ENCODE results near the gene COPS7A. TPM values are rescaled to one million over a fixed set of nuclear protein-coding genes. Genes with fewer than 3 reads are reported as not detected.

The COPS7A gene
- total and polyA plus RNA-seq, 8 donors = 14.2 to 39.6 (median 27.0) TPM

DNA sequence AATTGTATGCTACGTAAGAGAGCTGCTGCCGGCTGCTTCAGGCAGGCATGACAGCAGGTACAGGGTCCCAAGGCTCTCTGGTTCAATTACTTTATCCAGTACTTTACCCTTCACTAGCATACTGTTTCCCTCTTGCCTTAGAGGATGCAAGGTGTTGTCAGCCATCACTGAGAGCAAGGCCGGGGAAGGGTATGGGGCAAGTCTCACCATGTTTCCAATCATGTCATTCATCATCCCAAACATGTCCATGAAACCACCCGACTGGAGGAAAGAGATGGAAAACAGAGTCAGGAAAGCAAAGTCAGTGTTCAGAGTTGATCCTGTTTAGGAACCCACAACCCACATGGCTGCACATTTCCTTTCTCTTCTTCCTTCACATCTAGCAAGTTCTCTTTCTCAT, 26.7 kb downstream of the COPS7A start:
- TF ChIP-seq, protein P1, sequence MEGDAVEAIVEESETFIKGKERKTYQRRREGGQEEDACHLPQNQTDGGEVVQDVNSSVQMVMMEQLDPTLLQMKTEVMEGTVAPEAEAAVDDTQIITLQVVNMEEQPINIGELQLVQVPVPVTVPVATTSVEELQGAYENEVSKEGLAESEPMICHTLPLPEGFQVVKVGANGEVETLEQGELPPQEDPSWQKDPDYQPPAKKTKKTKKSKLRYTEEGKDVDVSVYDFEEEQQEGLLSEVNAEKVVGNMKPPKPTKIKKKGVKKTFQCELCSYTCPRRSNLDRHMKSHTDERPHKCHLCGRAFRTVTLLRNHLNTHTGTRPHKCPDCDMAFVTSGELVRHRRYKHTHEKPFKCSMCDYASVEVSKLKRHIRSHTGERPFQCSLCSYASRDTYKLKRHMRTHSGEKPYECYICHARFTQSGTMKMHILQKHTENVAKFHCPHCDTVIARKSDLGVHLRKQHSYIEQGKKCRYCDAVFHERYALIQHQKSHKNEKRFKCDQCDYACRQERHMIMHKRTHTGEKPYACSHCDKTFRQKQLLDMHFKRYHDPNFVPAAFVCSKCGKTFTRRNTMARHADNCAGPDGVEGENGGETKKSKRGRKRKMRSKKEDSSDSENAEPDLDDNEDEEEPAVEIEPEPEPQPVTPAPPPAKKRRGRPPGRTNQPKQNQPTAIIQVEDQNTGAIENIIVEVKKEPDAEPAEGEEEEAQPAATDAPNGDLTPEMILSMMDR (IDR thresholded peaks at IDR 0.05) = no peak
- Histone ChIP-seq H3K9me3 (no peaks in the 10 kb centered on the region), H3K27ac (no peak overlapping the region), H3K4me1 (peaks cover 7 to 11% (median 11%) of the 10 kb centered on the region in 3 donors), H3K4me3 (no peak overlapping the region), H3K27me3 (no peaks in the 10 kb centered on the region), H3K36me3 (peaks cover 4 to 55% (median 30%) of the 10 kb centered on the region in 3 donors)
- 83 to 86% methylated on average over 4 of the region's 4 CpGs for WGBS, 2 donors
- intact Hi-C loops (cut with DNase I) = no loop called here
- DNase-seq (no peak), FAIRE-seq (no peak), ATAC-seq (no peak)

DNA sequence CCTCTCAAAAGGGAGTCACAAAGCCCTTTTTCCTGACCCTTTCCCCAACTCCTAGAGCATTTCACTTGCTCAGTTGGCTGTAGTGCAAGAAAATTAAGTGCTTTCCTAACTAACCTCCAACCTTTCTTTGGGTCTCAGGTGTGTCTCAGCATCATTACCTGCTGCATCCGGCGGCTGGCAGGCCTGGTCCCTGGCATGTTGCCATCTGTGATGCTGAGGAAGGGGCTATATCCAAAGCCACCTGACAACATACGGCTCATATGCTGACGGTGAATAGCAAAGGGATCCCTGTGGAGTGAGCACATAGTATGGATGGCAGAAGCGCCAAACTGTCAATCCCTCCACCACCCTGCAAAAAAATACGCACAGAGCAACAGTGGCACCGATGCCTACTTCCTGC, 27.9 kb downstream of the COPS7A start:
- intact Hi-C loops (cut with DNase I) = no loop called here
- H3K4me1 ChIP-seq = peaks cover 7 to 11% (median 11%) of the 10 kb centered on the region in 3 donors
- H3K9me3 ChIP-seq = no peaks in the 10 kb centered on the region
- no peak for ATAC-seq
- peak in 1 of 6 donors; percentile 61 for DNase-seq
- peaks cover 4 to 48% (median 30%) of the 10 kb centered on the region in 3 donors for H3K36me3 ChIP-seq
- H3K27me3 ChIP-seq = no peaks in the 10 kb centered on the region
- 68 to 73% methylated on average over 7 of the region's 7 CpGs for WGBS, 2 donors
- TF ChIP-seq, protein P1 (IDR thresholded peaks at IDR 0.05) = no peak
- no peak for FAIRE-seq
- peak overlapping the region in 3 of 4 donors; percentile 68 to 96 (median 96) for H3K4me3 ChIP-seq
- no peak overlapping the region for H3K27ac ChIP-seq

DNA sequence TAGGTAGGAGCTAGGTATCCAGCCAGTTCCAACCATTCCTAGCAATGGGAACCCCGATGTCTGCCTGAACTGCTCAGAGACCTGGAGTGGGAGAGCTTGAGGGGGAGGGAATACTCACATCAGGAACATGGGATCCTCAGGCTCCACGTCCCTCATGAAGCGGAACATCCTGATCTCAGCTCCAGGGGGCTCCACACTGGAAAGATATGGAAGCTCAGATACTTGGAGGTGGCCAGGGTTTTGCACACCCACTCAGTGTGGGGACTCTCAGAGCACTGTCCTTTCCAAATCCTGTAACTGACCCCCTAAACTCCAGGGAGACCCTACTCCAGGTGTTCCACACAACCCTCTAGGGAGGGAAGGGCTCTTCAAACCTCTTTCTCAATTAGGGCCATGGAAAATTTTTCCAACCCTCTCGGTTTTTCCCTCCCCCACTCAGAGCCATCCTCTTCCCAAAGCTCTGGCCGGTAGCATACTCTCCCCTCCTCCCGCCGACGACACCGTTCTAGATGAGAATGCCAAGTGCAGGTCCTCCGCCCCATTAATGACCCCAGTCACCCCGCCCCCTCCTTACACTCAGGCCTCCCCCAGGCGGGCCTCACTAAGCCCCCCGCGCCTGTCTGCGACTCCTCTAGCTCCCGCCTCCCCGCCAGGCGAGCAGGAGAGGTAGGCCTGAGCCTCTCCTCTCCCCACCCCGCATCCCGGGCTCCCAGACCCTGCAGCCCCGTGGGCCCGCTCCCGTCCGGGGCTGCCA, 28.5 kb downstream of the COPS7A start:
- 3 to 5% methylated on average over 14 to 24 of the region's 24 CpGs for WGBS, 2 donors
- peak in 1 of 6 donors; percentile 54 for DNase-seq
- peak overlapping the region; percentile 94 to 99 (median 96) for H3K27ac ChIP-seq
- ATAC-seq = peak in 3 of 4 donors; percentile 17 to 32 (median 28)
- H3K36me3 ChIP-seq = peaks cover 4 to 42% (median 28%) of the 10 kb centered on the region in 3 donors
- peak overlapping the region; percentile 68 to 96 (median 94) for H3K4me3 ChIP-seq
- no peaks in the 10 kb centered on the region for H3K27me3 ChIP-seq
- TF ChIP-seq, protein P1 (IDR thresholded peaks at IDR 0.05) = no peak
- intact Hi-C loops (cut with DNase I) = no loop called here
- no peaks in the 10 kb centered on the region for H3K9me3 ChIP-seq
- FAIRE-seq = no peak
- peaks cover 7 to 11% (median 11%) of the 10 kb centered on the region in 3 donors for H3K4me1 ChIP-seq

DNA sequence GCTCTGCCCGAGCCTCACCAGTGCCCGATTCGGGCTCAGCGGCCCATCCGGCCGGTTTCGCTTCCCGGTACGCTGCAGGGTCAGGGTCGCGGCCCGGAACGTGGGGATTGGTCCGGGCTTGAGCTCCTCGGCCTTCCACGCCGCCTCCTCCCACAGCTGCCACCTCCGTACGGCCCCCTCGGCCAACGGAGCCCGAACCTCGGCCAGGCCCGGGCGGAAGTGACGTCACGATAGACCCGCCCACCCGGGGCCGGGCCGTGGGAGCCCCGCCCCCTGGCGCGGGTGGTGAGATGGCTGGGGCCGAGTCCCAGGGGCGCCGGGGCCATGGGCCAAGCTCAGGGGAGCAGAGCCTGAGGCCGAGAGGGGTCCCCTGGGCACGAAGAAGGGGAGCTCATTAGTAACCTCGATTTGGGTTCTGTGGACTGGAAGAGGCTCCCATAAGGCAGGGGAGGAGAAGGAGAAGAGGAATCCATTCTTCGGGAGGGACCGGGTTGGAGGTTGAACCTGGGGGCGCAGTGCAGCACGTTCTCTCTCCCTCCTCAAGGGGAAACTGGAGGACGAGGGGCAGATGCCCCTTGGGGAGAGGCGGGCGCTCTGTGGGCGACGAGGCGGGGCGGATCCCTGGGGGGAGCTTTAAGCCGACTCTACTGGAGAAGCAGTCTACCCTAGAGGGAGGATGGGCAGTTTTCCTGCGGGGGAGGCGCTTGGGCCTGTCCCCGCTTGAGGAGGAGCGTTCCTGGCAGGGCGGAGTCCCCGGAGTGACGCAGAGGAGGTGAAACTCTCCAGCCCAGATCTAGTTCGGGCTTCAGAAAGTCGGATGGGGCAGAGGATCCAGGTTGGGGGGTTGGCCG, 29.3 kb downstream of the COPS7A start, which contains the start of gene MLF2:
Gene MLF2 (minus strand): TSS at position 221 of the 851 bp plus-strand sequence. CDS start 807 bp downstream, outside the sequence.
- FAIRE-seq (peak; percentile 94), ATAC-seq (peak; percentile 93 to 97 (median 95)), DNase-seq (peak; percentile 97 to 99 (median 98))
- H3K4me1 ChIP-seq = peaks cover 7 to 11% (median 11%) of the 10 kb centered on the region in 3 donors
- peak within 1 kb of the TSS; percentile 94 to 99 (median 96) for H3K27ac ChIP-seq
- WGBS, 2 donors = 0 to 1% methylated on average over 61 to 62 of the region's 62 CpGs
- H3K4me3 ChIP-seq = peak within 1 kb of the TSS; percentile 68 to 96 (median 94)
- H3K27me3 ChIP-seq = no peaks in the 10 kb centered on the region
- peaks cover 4 to 34% (median 20%) of the 10 kb centered on the region in 3 donors for H3K36me3 ChIP-seq
- intact Hi-C loops (cut with DNase I) = no loop called here
- H3K9me3 ChIP-seq = no peaks in the 10 kb centered on the region
- TF ChIP-seq, protein P1 (IDR thresholded peaks at IDR 0.05) = peak; percentile 87 to 97 (median 90)
